ENCODE measurements around the gene OR56A3.

Gene OR56A3

GRCh38 chr11:5931061-5931460, 11.0 kb upstream of the OR56A3 start:
- peaks cover 69% of the 10 kb centered on the region for H3K27me3 ChIP-seq (ENCODE audit: insufficient read depth, low read depth, severe bottlenecking)
- no peak overlapping the region for H3K27ac ChIP-seq
- H3K4me3 ChIP-seq (ENCODE audit: low read depth, low read length) = no peak overlapping the region
- peaks cover 3% of the 10 kb centered on the region for H3K9me3 ChIP-seq (ENCODE audit: severe bottlenecking)
- H3K36me3 ChIP-seq = no peaks in the 10 kb centered on the region
- DNase-seq = no peak
- no peak for TF ChIP-seq CTCF (IDR thresholded peaks at IDR 0.05; ENCODE audit: low read depth, low read length)

GRCh38 chr11:5932671-5933070, 9.4 kb upstream of the OR56A3 start:
- TF ChIP-seq CTCF (IDR thresholded peaks at IDR 0.05; ENCODE audit: low read depth, low read length) = no peak
- H3K27ac ChIP-seq = no peak overlapping the region

DNA sequence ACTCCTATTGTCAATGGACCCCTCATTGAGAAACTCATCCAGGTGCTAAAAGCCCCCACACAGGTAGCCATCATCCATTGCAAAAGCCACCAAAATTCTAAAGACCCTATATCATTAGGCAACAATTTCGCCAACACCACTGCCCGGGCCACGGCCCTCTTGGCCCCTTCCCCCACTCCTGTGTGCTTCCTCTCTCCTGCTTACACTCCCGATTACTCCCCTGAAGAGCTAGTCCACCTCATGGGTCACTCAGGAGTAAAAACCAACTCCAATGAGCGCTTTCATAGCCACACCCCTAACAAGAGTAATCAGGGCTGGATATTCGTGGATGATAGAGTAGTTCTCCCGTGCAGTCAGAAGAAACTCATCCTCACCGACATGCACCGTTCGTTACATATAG, 8.9 kb upstream of the OR56A3 start:
- H3K9me3 ChIP-seq (ENCODE audit: severe bottlenecking) = peaks cover 6% of the 10 kb centered on the region
- peaks cover 76% of the 10 kb centered on the region for H3K27me3 ChIP-seq (ENCODE audit: insufficient read depth, low read depth, severe bottlenecking)
- TF ChIP-seq CTCF (IDR thresholded peaks at IDR 0.05; ENCODE audit: low read depth, low read length) = no peak
- no peaks in the 10 kb centered on the region for H3K36me3 ChIP-seq
- no peak overlapping the region for H3K4me3 ChIP-seq (ENCODE audit: low read depth, low read length)
- no peak overlapping the region for H3K27ac ChIP-seq
- no peak for DNase-seq

More at GRCh38 chr11:5932671-5933070, 9.4 kb upstream of the OR56A3 start:
- Histone ChIP-seq H3K4me3 (ENCODE audit: low read depth, low read length) (no peak overlapping the region), H3K36me3 (no peaks in the 10 kb centered on the region), H3K27me3 (ENCODE audit: insufficient read depth, low read depth, severe bottlenecking) (peaks cover 76% of the 10 kb centered on the region), H3K9me3 (ENCODE audit: severe bottlenecking) (peaks cover 3% of the 10 kb centered on the region)
- no peak for DNase-seq

DNA sequence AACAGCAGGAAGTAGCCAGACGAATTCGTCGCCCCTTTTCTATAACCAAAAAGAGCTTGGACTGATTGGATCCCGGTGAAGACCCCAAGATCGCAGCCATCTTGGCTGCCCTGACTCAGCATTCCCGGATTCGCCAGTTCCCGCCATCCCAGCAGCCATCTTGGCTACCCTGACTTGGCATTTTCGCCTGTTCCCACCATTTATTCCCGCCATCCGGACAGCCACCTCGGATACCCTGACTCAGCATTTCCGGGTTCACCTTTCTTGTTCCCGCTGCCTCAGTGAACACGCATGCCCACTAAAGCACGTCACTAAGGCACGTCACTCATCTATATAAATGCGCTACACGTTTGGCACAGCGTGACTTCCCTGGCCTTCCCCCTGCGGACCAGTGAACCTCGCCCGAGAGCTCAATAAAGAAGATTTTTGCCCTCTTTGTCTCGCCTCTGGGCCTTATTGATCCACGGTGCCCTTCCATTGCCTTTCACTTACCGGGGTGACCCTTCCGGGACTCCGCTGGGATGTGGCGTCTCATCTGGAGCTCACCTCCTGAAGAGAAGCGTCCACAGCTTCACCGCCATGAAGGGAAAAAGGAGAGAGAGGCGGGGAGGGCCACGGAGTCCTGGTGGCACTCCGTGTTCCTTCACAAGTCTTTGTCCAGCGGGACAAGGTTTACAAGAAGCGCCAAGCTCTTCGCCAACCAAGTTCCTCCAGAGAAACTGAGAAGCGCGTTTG, 4.0 kb upstream of the OR56A3 start:
- no peak for DNase-seq
- no peak for TF ChIP-seq CTCF (IDR thresholded peaks at IDR 0.05; ENCODE audit: low read depth, low read length)
- Histone ChIP-seq H3K27ac (no peak overlapping the region), H3K4me3 (ENCODE audit: low read depth, low read length) (no peak overlapping the region), H3K9me3 (ENCODE audit: severe bottlenecking) (peaks cover 2% of the 10 kb centered on the region), H3K36me3 (no peaks in the 10 kb centered on the region), H3K27me3 (ENCODE audit: insufficient read depth, low read depth, severe bottlenecking) (peaks cover 67% of the 10 kb centered on the region)

- Histone ChIP-seq H3K27ac (no peak overlapping the region), H3K36me3 (no peaks in the 10 kb centered on the region), H3K9me3 (ENCODE audit: severe bottlenecking) (peaks cover 2% of the 10 kb centered on the region), H3K4me3 (ENCODE audit: low read depth, low read length) (no peak overlapping the region), H3K27me3 (ENCODE audit: insufficient read depth, low read depth, severe bottlenecking) (peaks cover 64% of the 10 kb centered on the region)
- no peak for DNase-seq
- no peak for TF ChIP-seq CTCF (IDR thresholded peaks at IDR 0.05; ENCODE audit: low read depth, low read length)
Observed at GRCh38 chr11:5938603-5938965, 3.5 kb upstream of the OR56A3 start.

- no peak overlapping the region for H3K4me3 ChIP-seq (ENCODE audit: low read depth, low read length)
- H3K9me3 ChIP-seq (ENCODE audit: severe bottlenecking) = peaks cover 2% of the 10 kb centered on the region
- H3K36me3 ChIP-seq = no peaks in the 10 kb centered on the region
- H3K27me3 ChIP-seq (ENCODE audit: insufficient read depth, low read depth, severe bottlenecking) = peaks cover 68% of the 10 kb centered on the region
- no peak for DNase-seq
- H3K27ac ChIP-seq = no peak overlapping the region
- no peak for TF ChIP-seq CTCF (IDR thresholded peaks at IDR 0.05; ENCODE audit: low read depth, low read length)
Observed at GRCh38 chr11:5940748-5941147, 1.3 kb upstream of the OR56A3 start.

All from WERI-Rb-1 (cell line).